GM18909 (cell line): ENCODE data around the gene DENND2A.
"Not testable (repeated sequence)": the region's sequence is repeated elsewhere in the genome, so short reads cannot be mapped to it uniquely, and the experiment has no call there.

Experiments used
- ATAC-seq: cut with Tn5 transposase; IDR thresholded peaks from one replicate; pipeline ENCODE4 v1.9.1; 2021; ENCODE audit warnings: mild to moderate bottlenecking; ENCODE audit not compliant: unreplicated experiment, poor library complexity

DENND2A gene

DNA sequence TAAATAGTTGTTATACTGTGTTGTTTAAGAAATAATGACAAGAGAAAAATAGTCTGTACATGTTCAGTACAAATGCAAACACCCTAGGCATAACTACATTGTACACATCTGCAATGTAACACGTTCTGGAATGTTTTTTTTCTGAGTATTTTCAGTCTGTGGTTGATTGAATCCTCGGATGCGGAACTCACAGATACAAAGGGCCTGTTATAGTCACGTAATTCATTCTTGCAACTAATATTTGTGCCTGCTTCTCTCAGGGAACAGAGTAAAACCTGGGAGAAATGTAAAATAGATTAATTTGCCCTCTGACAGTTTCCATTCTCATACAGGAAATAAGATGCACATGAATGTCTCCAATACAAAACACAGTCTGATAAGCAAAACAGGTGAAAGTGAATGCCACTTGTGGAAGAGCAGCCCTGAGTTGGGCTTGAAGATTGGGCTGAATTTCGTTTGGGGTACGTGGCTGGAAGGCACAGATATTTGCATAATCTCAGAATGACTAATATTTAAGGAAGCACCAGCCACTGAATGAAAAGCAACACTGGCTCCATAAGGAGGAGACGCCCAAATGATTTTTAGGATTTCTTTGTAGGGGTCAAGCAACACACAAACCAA, 19.1 kb downstream of the DENND2A start:
- no peak for ATAC-seq

DNA sequence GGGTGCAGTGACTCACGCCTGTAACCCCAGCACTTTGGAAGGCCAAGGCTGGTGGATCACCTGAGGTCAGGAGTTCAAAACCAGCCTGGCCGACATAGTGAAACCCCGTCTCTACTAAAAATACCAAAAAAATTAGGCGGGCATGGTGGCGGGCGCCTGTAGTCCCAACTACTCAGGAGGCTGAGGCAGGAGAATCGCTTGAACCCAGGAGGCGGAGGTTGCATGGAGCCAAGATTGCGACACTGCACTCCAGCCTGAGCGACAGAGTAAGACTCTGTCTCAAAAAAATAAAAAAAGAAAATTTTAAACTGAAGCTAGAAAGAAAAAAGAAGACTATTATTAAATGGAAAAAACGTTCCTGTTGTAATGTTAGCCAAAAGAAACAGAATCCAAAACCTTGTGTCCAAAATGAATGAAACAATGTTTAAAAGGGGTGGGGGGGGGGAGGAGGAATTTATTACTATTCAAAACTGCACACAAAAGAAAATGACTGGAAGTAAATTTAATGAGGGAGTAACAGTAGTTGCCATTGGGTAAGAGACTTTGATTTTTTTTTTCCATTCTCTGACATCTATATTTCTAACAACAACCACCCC, 20.6 kb downstream of the DENND2A start:
- not testable (repeated sequence) for ATAC-seq

GRCh38 chr7:140619176-140619575, 21.4 kb downstream of the DENND2A start:
- ATAC-seq, result no peak

DNA sequence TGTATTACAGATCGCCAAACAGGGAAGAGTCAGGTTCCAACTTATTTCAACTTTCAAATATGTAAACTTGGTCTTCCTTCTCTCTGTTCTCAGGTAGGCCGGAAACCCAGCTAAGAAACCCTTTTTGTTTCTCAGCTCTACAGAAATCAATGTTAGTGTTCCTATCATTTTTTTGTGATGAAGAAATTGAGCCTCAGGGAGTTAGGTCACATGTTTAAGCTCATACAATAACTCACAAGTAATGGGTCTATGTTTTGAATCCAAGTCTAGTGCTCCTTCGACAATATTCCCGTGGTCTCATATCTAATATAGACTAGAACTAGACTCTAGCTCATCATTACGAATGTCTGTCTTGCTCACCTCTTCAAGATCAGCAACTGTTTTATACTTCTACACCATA, 22.3 kb downstream of the DENND2A start:
- ATAC-seq, result no peak

- no peak for ATAC-seq
Measured at GRCh38 chr7:140617081-140617480, 23.5 kb downstream of the DENND2A start.

GRCh38 chr7:140616328-140616727, 24.3 kb downstream of the DENND2A start:
- ATAC-seq, result no peak

- ATAC-seq, result no peak
Measured at GRCh38 chr7:140611641-140612040, 29.0 kb downstream of the DENND2A start.

DNA sequence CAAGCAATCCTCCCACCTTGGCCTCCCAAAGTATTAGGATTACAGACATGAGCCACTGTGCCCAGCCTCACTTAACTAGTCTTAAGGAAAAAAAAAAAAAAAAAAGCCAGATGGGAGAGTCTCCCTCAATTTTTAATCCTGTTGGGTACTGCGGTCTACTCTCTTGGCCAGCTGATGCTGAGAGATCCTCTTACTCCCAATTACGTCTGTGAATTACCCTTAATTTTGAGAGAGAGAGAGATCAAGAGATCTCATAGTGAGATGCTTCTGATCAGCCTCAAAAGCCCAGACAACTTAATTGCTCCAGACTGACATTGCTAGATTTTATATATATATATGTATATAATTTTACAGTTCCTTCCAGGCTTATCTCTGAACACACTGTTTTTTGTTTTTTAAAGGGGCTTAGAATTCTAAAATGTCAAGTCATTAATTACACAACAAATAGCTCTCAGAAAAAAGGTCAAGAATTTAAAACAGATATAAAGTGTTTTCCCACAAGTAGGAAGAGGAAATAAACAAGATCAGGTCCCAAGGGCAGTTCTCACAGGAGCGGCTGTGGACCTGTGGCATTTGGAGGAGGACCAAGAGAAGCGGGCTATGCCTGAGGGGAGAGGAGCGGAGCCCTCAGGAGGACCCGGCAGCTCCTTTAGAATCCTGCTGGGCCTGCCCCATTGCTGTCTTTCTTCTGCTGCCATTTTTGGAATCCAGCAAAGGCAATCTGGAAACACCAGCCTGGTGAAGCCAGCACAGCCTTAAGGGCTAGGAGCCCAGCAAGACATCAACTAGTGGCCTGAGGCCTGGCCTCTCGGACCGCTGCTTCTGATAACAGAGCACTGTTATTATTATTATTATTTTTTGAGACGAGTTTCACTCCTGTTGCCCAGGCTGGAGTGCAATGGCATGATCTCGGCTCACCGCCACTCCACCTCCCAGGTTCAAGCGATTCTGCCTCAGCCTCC, 30.1 kb downstream of the DENND2A start:
- ATAC-seq, result no peak

GRCh38 chr7:140609646-140610045, 31.0 kb downstream of the DENND2A start:
- ATAC-seq, result no peak

GRCh38 chr7:140607441-140607989, 33.1 kb downstream of the DENND2A start:
- ATAC-seq, result no peak

- no peak for ATAC-seq
Measured at GRCh38 chr7:140605337-140605736, 35.3 kb downstream of the DENND2A start.

GRCh38 chr7:140604760-140605159, 35.9 kb downstream of the DENND2A start:
- ATAC-seq, result no peak

DNA sequence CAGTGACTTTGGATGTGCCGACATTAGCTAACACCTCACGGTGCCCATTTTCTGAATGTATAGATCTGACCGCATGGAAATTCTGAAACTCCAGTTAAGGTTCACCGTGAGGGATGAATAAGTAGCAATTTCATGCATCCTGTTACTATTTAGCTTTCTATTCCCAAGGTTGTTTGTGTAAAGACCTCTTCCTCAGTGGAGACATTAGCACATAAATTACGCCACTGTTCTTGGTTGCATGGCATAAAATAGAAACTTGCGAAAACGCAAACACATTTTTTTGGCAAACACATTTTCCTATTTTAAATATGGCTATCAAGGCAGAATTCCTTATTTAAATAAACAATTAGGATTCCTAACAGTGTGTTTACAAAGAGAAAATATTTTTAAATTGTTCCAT, 36.5 kb downstream of the DENND2A start:
- ATAC-seq, result no peak

- ATAC-seq, result no peak
Measured at GRCh38 chr7:140601566-140602174, 38.9 kb downstream of the DENND2A start.

GRCh38 chr7:140600341-140600740, 40.3 kb downstream of the DENND2A start:
- no peak for ATAC-seq

DNA sequence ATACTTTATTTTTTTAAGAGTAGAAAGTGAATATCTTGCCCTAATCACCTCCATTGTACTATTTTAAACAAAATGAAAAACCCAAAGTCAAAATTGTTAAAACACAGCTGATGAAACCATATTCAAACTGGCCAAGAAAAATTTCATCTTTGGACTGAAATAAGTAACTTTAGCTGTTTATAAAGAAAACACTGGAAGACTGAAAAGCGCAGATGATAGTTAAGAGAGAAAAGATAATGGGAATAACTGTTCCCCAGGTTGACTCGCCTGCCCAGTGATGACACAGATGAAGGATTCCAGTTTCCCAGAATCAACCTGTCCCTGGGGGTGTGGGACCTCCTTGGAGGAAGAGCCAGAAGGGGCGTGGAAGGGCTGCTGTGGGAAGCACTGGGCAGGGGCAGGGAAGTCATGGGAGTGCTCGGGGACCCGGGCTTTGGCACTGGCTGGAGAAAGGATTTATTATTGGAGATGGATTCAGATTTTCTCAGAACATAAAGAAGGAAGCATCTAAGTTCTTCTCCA, 43.1 kb downstream of the DENND2A start:
- no peak for ATAC-seq

- no peak for ATAC-seq
Measured at GRCh38 chr7:140596519-140597427, 43.8 kb downstream of the DENND2A start.

DNA sequence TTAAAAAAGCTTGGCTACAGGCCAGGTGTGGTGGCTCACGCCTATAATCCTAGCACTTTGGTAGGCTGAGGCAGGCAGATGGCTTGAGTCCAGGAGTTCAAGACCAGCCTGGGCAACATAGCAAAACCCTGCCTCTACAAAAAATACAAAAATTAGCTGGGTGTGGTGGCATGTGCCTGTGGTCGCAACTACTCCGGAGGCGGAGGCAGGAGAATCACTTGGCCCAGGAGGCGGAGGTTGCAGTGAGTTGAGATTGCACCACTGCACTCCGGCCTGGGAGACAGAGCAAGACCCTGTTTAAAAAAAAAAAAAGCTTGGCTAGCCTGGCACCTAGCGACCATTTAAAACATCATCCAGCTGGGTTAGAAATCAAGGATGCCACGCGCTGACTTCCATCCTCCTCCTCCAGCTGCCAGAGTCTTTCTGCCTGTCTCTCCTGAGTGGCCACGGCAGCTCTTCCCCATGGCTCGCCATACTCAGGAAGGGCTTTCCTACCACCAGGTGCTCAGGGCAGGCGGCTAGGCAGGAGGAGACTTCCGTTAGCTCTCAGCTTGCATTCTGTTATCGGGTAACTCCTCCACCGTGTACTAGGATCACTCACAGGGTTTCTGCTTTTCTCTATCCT, 45.0 kb downstream of the DENND2A start:
- ATAC-seq, result no peak

- no peak for ATAC-seq
Measured at GRCh38 chr7:140594131-140594691, 46.4 kb downstream of the DENND2A start.
